Mesenteric fat pad (tissue), 1 donor: Measurements from ENCODE around the gene FGF8. TPM values are rescaled to one million over a fixed set of nuclear protein-coding genes. Genes with fewer than 3 reads are reported as not detected.

Experiments used
- DNase-seq: peaks from one replicate; pipeline ENCODE4 v3.0.0-alpha.2; 2020; ENCODE audit warnings: low spot score
- total RNA-seq: library from RNA; stranded (reverse); fragmentation: NEBNext Ultra II Directional; extraction: Animal tissue kit (Norgen Biotek cat#: 25700); gene quantifications from one replicate; pipeline ENCODE4 v1.2.1, GENCODE V29; 2021
- donor health status: DM: yes; HTN: yes; CAD: no.

The FGF8 gene
- total RNA-seq, 1 donor from 2014 or later: not detected

GRCh38 chr10:101782811-101783735, 7.2 kb upstream of the FGF8 start, which contains the start of gene NPM3:
TSS of gene NPM3 (minus strand) at chr10:101783446. CDS start at chr10:101783390, 56 bp downstream.
- peak; percentile 91 for DNase-seq

GRCh38 chr10:101781984-101782810, 6.3 kb upstream of the FGF8 start:
- DNase-seq: peak; percentile 80

GRCh38 chr10:101781655-101781983, 5.7 kb upstream of the FGF8 start:
- no peak for DNase-seq

GRCh38 chr10:101780818-101781654, 5.1 kb upstream of the FGF8 start:
- peak; percentile 90 for DNase-seq

- peak; percentile 59 for DNase-seq
Observed at GRCh38 chr10:101780187-101780817, 4.4 kb upstream of the FGF8 start.

- peak; percentile 96 for DNase-seq
Observed at GRCh38 chr10:101779544-101780186, 3.8 kb upstream of the FGF8 start.

GRCh38 chr10:101778781-101779543, 3.0 kb upstream of the FGF8 start:
- DNase-seq: peak; percentile 86

- peak; percentile 65 for DNase-seq
Observed at GRCh38 chr10:101778151-101778780, 2.4 kb upstream of the FGF8 start.

- DNase-seq: peak; percentile 49
Observed at GRCh38 chr10:101777619-101778145, 1.8 kb upstream of the FGF8 start.

- DNase-seq: peak; percentile 69
Observed at GRCh38 chr10:101776161-101776817, 375 bp upstream of the FGF8 start.

GRCh38 chr10:101774589-101775272, 1.2 kb downstream of the FGF8 start:
- DNase-seq: peak; percentile 77

GRCh38 chr10:101773923-101774588, 1.9 kb downstream of the FGF8 start:
- peak; percentile 76 for DNase-seq

- peak; percentile 51 for DNase-seq
Observed at GRCh38 chr10:101772895-101773761, 2.8 kb downstream of the FGF8 start.

- DNase-seq: peak; percentile 79
Observed at GRCh38 chr10:101772017-101772894, 3.7 kb downstream of the FGF8 start.

- DNase-seq: peak; percentile 73
Observed at GRCh38 chr10:101771380-101771779, 4.5 kb downstream of the FGF8 start.
